Right lobe of liver (tissue), 6 donors: Measurements from ENCODE around the gene CDYL2. TPM values are rescaled to one million over a fixed set of nuclear protein-coding genes. Genes with fewer than 3 reads are reported as not detected.

Experiments
- ATAC-seq, 4 donors: fragments of 200-7000 bp; cut with Tn5 transposase; one replicate each; pipeline ENCODE4 v1.9.1; 2020; ENCODE audit warnings: mild to moderate bottlenecking in 4 of 4, moderate library complexity in 4 of 4
- DNase-seq, 3 donors: peaks; one replicate each; pipeline ENCODE4 v3.0.0-alpha.2; 2020
- H3K27ac ChIP-seq, 3 donors: fragments of 200-600 bp; one replicate each; pipeline ENCODE4 v1.8.0; 2022
- H3K27me3 ChIP-seq, 2 donors: fragments of 200-600 bp; one replicate each; pipeline ENCODE4 v1.8.0; 2022
- H3K36me3 ChIP-seq, 4 donors: fragments of 200-600 bp; sonication (generic) in 1 of 4; one replicate each; pipeline versions ENCODE4 v1.5.1 to v1.8.0; 2017 to 2022; ENCODE audit warnings: control low read depth in 1 of 4
- H3K4me1 ChIP-seq, 4 donors: fragments of 200-600 bp; sonication (generic) in 1 of 4; one replicate each; pipeline versions ENCODE4 v1.5.1 to v1.8.0; 2017 to 2022; ENCODE audit warnings: control low read depth in 1 of 4
- H3K4me3 ChIP-seq, 3 donors: fragments of 200-600 bp; one replicate each; pipeline ENCODE4 v1.8.0; 2022
- H3K9me3 ChIP-seq, 4 donors: fragments of 200-600 bp; sonication (generic) in 1 of 4; one replicate each; pipeline versions ENCODE4 v1.5.1 to v1.8.0; 2017 to 2022; ENCODE audit warnings: control low read depth in 1 of 4
- CTCF ChIP-seq, 4 donors: fragments of 200-600 bp in 3 of 4; fragments of 450-650 bp in 1 of 4; IDR thresholded peaks; one replicate each; pipeline versions ENCODE4 v1.5.1 to v1.8.0; 2016 to 2022; ENCODE audit warnings: antibody characterized with exemption in 4 of 4, mild to moderate bottlenecking in 2 of 4
- POLR2A ChIP-seq: fragments of 450-650 bp; IDR thresholded peaks from one replicate; pipeline ENCODE4 v1.6.1; 2017; ENCODE audit warnings: antibody characterized with exemption, mild to moderate bottlenecking
- WGBS: methylation state at CpG from one replicate; pipeline ENCODE4 v1.1.6; 2018; ENCODE audit warnings: low coverage, low lambda C conversion rate; ENCODE audit not compliant: insufficient coverage; ENCODE audit errors: missing lambda C conversion rate; 5-methylcytosine and 5-hydroxymethylcytosine counted together
- intact Hi-C, 2 donors: fragments of 100-400 bp; cut with DNase I; formaldehyde crosslinking; loops; one replicate each; pipeline versions ENCODE4 v1.11.2 to v1.14.1; 2022
- total RNA-seq, 6 experiments: library from RNA; depleted of rRNA in 2 of 6; stranded (reverse); fragments of >200 nt in 2 of 6; fragmentation: NEBNext Ultra II Directional in 3 of 6; extraction: Animal tissue kit (Norgen Biotek cat#: 25700) in 3 of 6; gene quantifications; one replicate each; pipeline versions ENCODE4 v1.1.0 to v1.2.4, GENCODE V29; 2016 to 2023
- donor health status: DM: no; HTN: yes; CAD: no.
- donor health status: DM: no; HTN: no; CAD: no.
- donor health status: DM: no; HTN: no; CAD: no.
- donor health status: DM: no; HTN: yes; CAD: no.
- donor health status: DM: no; HTN: yes; CAD: no.

Gene CDYL2
- total RNA-seq, 6 experiments from 2014 or later, result 2.2 to 12.7 (median 6.3) TPM

- H3K27ac ChIP-seq, result no peak overlapping the region
- intact Hi-C loops, result no loop called here
- H3K36me3 ChIP-seq, result no peaks in the 10 kb centered on the region
- H3K9me3 ChIP-seq, result no peaks in the 10 kb centered on the region
- TF ChIP-seq POLR2A (no peak), CTCF (IDR thresholded peaks at IDR 0.05) (no peak)
- DNase-seq (no peak), ATAC-seq (no peak)
- no peaks in the 10 kb centered on the region for H3K27me3 ChIP-seq
- H3K4me3 ChIP-seq, result no peak overlapping the region
- no peaks in the 10 kb centered on the region for H3K4me1 ChIP-seq
- WGBS, result 80% methylated on average over 1 of the region's 4 CpGs
Measured at GRCh38 chr16:80606221-80606766, 198.1 kb downstream of the CDYL2 start.

- Histone ChIP-seq H3K27ac (no peak overlapping the region), H3K36me3 (no peaks in the 10 kb centered on the region), H3K4me1 (no peaks in the 10 kb centered on the region), H3K4me3 (no peak overlapping the region), H3K9me3 (no peaks in the 10 kb centered on the region), H3K27me3 (no peaks in the 10 kb centered on the region)
- ATAC-seq, result no peak
- intact Hi-C loops, result no loop called here
- 78% methylated on average over 8 of the region's 8 CpGs for WGBS
- TF ChIP-seq POLR2A, result no peak
- no peak for TF ChIP-seq CTCF (IDR thresholded peaks at IDR 0.05)
- DNase-seq, result no peak
Measured at GRCh38 chr16:80604600-80605355, 199.6 kb downstream of the CDYL2 start.

- Histone ChIP-seq H3K9me3 (no peaks in the 10 kb centered on the region), H3K4me1 (no peaks in the 10 kb centered on the region), H3K36me3 (no peaks in the 10 kb centered on the region), H3K27me3 (no peaks in the 10 kb centered on the region), H3K27ac (no peak overlapping the region), H3K4me3 (no peak overlapping the region)
- no peak for DNase-seq
- no peak for ATAC-seq
- TF ChIP-seq CTCF (IDR thresholded peaks at IDR 0.05), result no peak
- TF ChIP-seq POLR2A, result no peak
- intact Hi-C loops, result no loop called here
Measured at GRCh38 chr16:80602894-80603293, 201.5 kb downstream of the CDYL2 start.

GRCh38 chr16:80601182-80601581 is 203.2 kb downstream of the CDYL2 start:
- ATAC-seq, result no peak
- 93% methylated on average over 2 of the region's 4 CpGs for WGBS
- no peaks in the 10 kb centered on the region for H3K4me1 ChIP-seq
- no peak overlapping the region for H3K27ac ChIP-seq
- H3K36me3 ChIP-seq, result no peaks in the 10 kb centered on the region
- no peak for DNase-seq
- intact Hi-C loops, result no loop called here
- H3K4me3 ChIP-seq, result no peak overlapping the region
- H3K9me3 ChIP-seq, result no peaks in the 10 kb centered on the region
- TF ChIP-seq CTCF (IDR thresholded peaks at IDR 0.05) (no peak), POLR2A (no peak)
- no peaks in the 10 kb centered on the region for H3K27me3 ChIP-seq
